OCI-LY7 (cell line): ENCODE measurements around the gene CFAP65.
A peak's percentile ranks its signal among the peaks of the same experiment; 100 is the strongest.

Source experiments
- CTCF ChIP-seq: fragments of 200-600 bp; sonication (generic); conservative IDR thresholded peaks from 2 replicates; pipeline ENCODE4 v1.5.1; 2014; ENCODE audit warnings: mild to moderate bottlenecking, antibody characterized with exemption, low read length, moderate library complexity, mixed read lengths
- EZH2phosphoT487 ChIP-seq: fragments of 200-600 bp; sonication (generic); IDR thresholded peaks from 2 replicates; pipeline ENCODE4 v1.6.1; 2018; ENCODE audit warnings: low read depth, borderline replicate concordance, mild to moderate bottlenecking, mixed run types, antibody characterized with exemption, low read length, moderate library complexity, mixed read lengths

- TF ChIP-seq CTCF (peak; percentile 99), EZH2phosphoT487 (no peak)
Observed at GRCh38 chr2:218979846-218980734, 61.2 kb downstream of the CFAP65 start.
